Liver (tissue), 9 donors: ENCODE results near the gene FOXO1. TPM values are rescaled to one million over a fixed set of nuclear protein-coding genes. Genes with fewer than 3 reads are reported as not detected.

Experiments used
- DNase-seq: peaks from one replicate; pipeline ENCODE4 v3.0.0-alpha.2; 2017; ENCODE audit warnings: low spot score
- H3K27ac ChIP-seq, 2 donors: one replicate each; pipeline ENCODE4 v1.7.0; 2013; ENCODE audit warnings: inconsistent platforms in 2 of 2, low read length in 2 of 2, control low read depth in 1 of 2, low read depth in 1 of 2, mild to moderate bottlenecking in 1 of 2
- H3K27me3 ChIP-seq, 4 donors: one replicate each; pipeline versions ENCODE4 v1.6.1 to v1.7.0; 2013; ENCODE audit warnings: low read length in 3 of 4, inconsistent platforms in 1 of 4, mild to moderate bottlenecking in 1 of 4, moderate library complexity in 1 of 4; ENCODE audit not compliant: control insufficient read depth in 4 of 4, insufficient read depth in 4 of 4
- H3K36me3 ChIP-seq, 4 donors: one replicate each; pipeline versions ENCODE4 v1.6.1 to v1.7.0; 2013; ENCODE audit warnings: low read length in 3 of 4, mild to moderate bottlenecking in 3 of 4, low read depth in 1 of 4, moderate library complexity in 1 of 4; ENCODE audit not compliant: control insufficient read depth in 4 of 4, insufficient read depth in 3 of 4
- H3K4me1 ChIP-seq, 4 donors: one replicate each; pipeline versions ENCODE4 v1.6.1 to v1.7.0; 2013; ENCODE audit warnings: low read length in 3 of 4, mild to moderate bottlenecking in 3 of 4, moderate library complexity in 1 of 4; ENCODE audit not compliant: control insufficient read depth in 4 of 4, insufficient read depth in 4 of 4
- H3K4me3 ChIP-seq, 3 donors: one replicate each; pipeline versions ENCODE4 v1.6.1 to v1.7.0; 2013; ENCODE audit warnings: low read length in 3 of 3, control low read depth in 1 of 3, low read depth in 1 of 3, mild to moderate bottlenecking in 1 of 3
- H3K9ac ChIP-seq, 2 donors: one replicate each; pipeline ENCODE4 v1.7.0; 2013; ENCODE audit warnings: low read length in 2 of 2, mild to moderate bottlenecking in 2 of 2, moderate library complexity in 2 of 2, control low read depth in 1 of 2, low read depth in 1 of 2
- H3K9me3 ChIP-seq, 4 donors: one replicate each; pipeline versions ENCODE4 v1.6.1 to v1.7.0; 2013; ENCODE audit warnings: low read length in 3 of 4; ENCODE audit not compliant: control insufficient read depth in 4 of 4
- EGR1 ChIP-seq, 2 donors: IDR thresholded peaks; 2 replicates each; pipeline ENCODE4 v1.6.1; 2016 to 2018; ENCODE audit warnings: antibody characterized with exemption in 2 of 2, low read depth in 2 of 2
- FOXA1 ChIP-seq: IDR thresholded peaks from 2 replicates; pipeline ENCODE4 v1.6.1; 2016; ENCODE audit warnings: antibody characterized with exemption
- FOXA2 ChIP-seq: IDR thresholded peaks from 2 replicates; pipeline ENCODE4 v1.6.1; 2016; ENCODE audit warnings: antibody characterized with exemption
- GABPA ChIP-seq, 2 donors: IDR thresholded peaks in 1 of 2; conservative IDR thresholded peaks in 1 of 2; 2 replicates each; pipeline ENCODE4 v1.6.1; 2016; ENCODE audit warnings: antibody characterized with exemption in 2 of 2, mild to moderate bottlenecking in 1 of 2, moderate library complexity in 1 of 2
- HNF4A ChIP-seq, 2 donors: conservative IDR thresholded peaks; 2 replicates each; pipeline ENCODE4 v1.6.1; 2016; ENCODE audit warnings: antibody characterized with exemption in 2 of 2, mild to moderate bottlenecking in 2 of 2
- HNF4G ChIP-seq: IDR thresholded peaks from 2 replicates; pipeline ENCODE4 v1.6.1; 2016; ENCODE audit warnings: antibody characterized with exemption
- JUND ChIP-seq, 2 donors: IDR thresholded peaks; 2 replicates each; pipeline ENCODE4 v1.6.1; 2016; ENCODE audit warnings: antibody characterized with exemption in 2 of 2
- NR2F2 ChIP-seq: IDR thresholded peaks from 2 replicates; pipeline ENCODE4 v1.6.1; 2016; ENCODE audit warnings: antibody characterized with exemption
- RAD21 ChIP-seq, 2 donors: IDR thresholded peaks; 2 replicates each; pipeline ENCODE4 v1.6.1; 2016; ENCODE audit warnings: antibody characterized with exemption in 2 of 2, mild to moderate bottlenecking in 2 of 2
- RXRA ChIP-seq, 2 donors: IDR thresholded peaks; 2 replicates each; pipeline ENCODE4 v1.6.1; 2017 to 2018; ENCODE audit warnings: antibody characterized with exemption in 2 of 2, mild to moderate bottlenecking in 1 of 2
- SP1 ChIP-seq: IDR thresholded peaks from 2 replicates; pipeline ENCODE4 v1.6.1; 2018; ENCODE audit warnings: antibody characterized with exemption, mild to moderate bottlenecking
- TAF1 ChIP-seq: conservative IDR thresholded peaks from 2 replicates; pipeline ENCODE4 v1.6.1; 2016; ENCODE audit warnings: antibody characterized with exemption, mild to moderate bottlenecking
- YY1 ChIP-seq: IDR thresholded peaks from 2 replicates; pipeline ENCODE4 v1.6.1; 2016; ENCODE audit warnings: antibody characterized with exemption, mild to moderate bottlenecking
- WGBS: extraction: QIAGEN DNeasy Blood & Tissue Kit; methylation state at CpG from one replicate; pipeline ENCODE4 v1.1.7; 2013; 5-methylcytosine and 5-hydroxymethylcytosine counted together
- polyA plus RNA-seq, 2 donors: library from polyadenylated mRNA; stranded (reverse) in 1 of 2; unstranded in 1 of 2; fragments of 200-250 nt in 1 of 2; fragments of >200 nt in 1 of 2; fragmentation: Nextera tagmentation in 1 of 2; extraction: Ambion mirVana in 1 of 2; gene quantifications; one replicate each; pipeline versions ENCODE4 v1.2.1 to v1.2.3, GENCODE V29; 2013 to 2015
- total RNA-seq, 2 donors: library from RNA; depleted of rRNA; stranded (reverse); fragments of >200 nt; gene quantifications; one replicate each; pipeline ENCODE4 v1.2.3, GENCODE V29; 2014
- TF ChIP-seq, protein P1 (sequence below): fragments of 150-350 bp; IDR thresholded peaks from 2 replicates; pipeline ENCODE4 v1.5.1; 2017; ENCODE audit warnings: improper control_type of control experiment, low read depth, low read length; ENCODE audit not compliant: missing input control
- TF ChIP-seq, protein P2 (sequence below): IDR thresholded peaks from 2 replicates; pipeline ENCODE4 v1.6.1; 2016; ENCODE audit warnings: antibody characterized with exemption
- TF ChIP-seq, protein P3 (sequence below): IDR thresholded peaks from 2 replicates; pipeline ENCODE4 v1.6.1; 2016; ENCODE audit warnings: antibody characterized with exemption, mild to moderate bottlenecking
- donor health status: healthy.
- donor health status: healthy.
- donor health status: healthy.
- donor health status: healthy.
- donor health status: healthy.

The FOXO1 gene
- total and polyA plus RNA-seq, 4 donors, result 5.4 to 23.6 (median 8.6) TPM

DNA sequence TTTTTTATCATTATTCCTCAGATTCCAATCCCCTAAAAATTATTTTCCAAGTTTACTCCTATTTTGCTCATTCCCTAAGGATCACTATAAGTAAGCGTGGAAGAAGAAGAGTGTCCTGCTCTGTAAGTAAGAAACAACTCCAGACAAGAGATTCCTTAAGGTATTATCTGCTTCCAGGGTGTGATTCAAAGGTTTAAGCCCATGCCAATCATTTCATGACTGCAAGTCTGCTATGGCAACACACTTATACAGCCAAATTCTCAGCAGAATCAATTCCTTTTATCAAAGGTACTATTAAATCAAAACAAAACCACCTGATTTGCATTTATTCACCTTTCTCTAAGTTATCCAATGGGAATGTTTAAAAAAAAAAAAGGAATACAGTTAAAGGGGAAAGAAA is 43.7 kb downstream of the FOXO1 start:
- Histone ChIP-seq H3K4me1 (peaks cover 17 to 56% (median 27%) of the 10 kb centered on the region in 4 donors), H3K9ac (no peak overlapping the region), H3K4me3 (no peak overlapping the region), H3K27me3 (no peaks in the 10 kb centered on the region), H3K36me3 (no peaks in the 10 kb centered on the region), H3K9me3 (no peaks in the 10 kb centered on the region), H3K27ac (no peak overlapping the region)
- TF ChIP-seq HNF4G, result no peak
- TF ChIP-seq TAF1, result no peak
- no peak for TF ChIP-seq YY1
- TF ChIP-seq GABPA (IDR thresholded peaks at IDR 0.05 in 1 of 2, conservative IDR thresholded peaks at IDR 0.05 in 1 of 2), result no peak
- no peak for TF ChIP-seq HNF4A (conservative IDR thresholded peaks at IDR 0.05)
- TF ChIP-seq JUND (IDR thresholded peaks at IDR 0.05), result no peak
- no peak for TF ChIP-seq SP1
- no peak for TF ChIP-seq RXRA (IDR thresholded peaks at IDR 0.05)
- TF ChIP-seq, protein P1, sequence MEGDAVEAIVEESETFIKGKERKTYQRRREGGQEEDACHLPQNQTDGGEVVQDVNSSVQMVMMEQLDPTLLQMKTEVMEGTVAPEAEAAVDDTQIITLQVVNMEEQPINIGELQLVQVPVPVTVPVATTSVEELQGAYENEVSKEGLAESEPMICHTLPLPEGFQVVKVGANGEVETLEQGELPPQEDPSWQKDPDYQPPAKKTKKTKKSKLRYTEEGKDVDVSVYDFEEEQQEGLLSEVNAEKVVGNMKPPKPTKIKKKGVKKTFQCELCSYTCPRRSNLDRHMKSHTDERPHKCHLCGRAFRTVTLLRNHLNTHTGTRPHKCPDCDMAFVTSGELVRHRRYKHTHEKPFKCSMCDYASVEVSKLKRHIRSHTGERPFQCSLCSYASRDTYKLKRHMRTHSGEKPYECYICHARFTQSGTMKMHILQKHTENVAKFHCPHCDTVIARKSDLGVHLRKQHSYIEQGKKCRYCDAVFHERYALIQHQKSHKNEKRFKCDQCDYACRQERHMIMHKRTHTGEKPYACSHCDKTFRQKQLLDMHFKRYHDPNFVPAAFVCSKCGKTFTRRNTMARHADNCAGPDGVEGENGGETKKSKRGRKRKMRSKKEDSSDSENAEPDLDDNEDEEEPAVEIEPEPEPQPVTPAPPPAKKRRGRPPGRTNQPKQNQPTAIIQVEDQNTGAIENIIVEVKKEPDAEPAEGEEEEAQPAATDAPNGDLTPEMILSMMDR, result no peak
- TF ChIP-seq FOXA1, result no peak
- no peak for TF ChIP-seq NR2F2
- TF ChIP-seq, protein P2, sequence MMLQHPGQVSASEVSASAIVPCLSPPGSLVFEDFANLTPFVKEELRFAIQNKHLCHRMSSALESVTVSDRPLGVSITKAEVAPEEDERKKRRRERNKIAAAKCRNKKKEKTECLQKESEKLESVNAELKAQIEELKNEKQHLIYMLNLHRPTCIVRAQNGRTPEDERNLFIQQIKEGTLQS, result no peak
- TF ChIP-seq EGR1 (IDR thresholded peaks at IDR 0.05; ENCODE audit: low read depth in 2 of 2), result no peak
- no peak for TF ChIP-seq RAD21 (IDR thresholded peaks at IDR 0.05)
- WGBS, result 100% methylated on average over 1 of the region's 1 CpG
- DNase-seq, result no peak

DNA sequence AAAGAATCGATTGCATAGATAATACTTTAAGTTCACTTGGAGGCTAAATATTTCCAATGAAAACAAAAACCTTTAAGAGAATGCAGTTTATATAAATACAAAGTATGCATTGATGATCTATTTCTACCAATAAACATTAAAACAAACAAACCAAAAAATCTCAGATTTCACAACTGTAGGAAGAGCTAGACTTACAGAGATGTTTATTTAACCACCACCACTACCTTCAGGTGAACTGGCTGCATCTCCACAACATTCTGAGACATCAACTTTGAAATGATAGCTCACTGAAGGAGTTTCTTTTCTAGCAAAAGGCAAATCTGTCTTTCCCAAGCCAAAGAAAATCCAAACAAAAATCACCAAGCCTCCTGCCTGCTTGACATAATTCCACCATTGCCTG is 44.2 kb downstream of the FOXO1 start:
- Histone ChIP-seq H3K9ac (no peak overlapping the region), H3K4me1 (peaks cover 15 to 58% (median 26%) of the 10 kb centered on the region in 4 donors), H3K4me3 (no peak overlapping the region), H3K36me3 (no peaks in the 10 kb centered on the region), H3K27me3 (no peaks in the 10 kb centered on the region), H3K9me3 (no peaks in the 10 kb centered on the region), H3K27ac (no peak overlapping the region)
- DNase-seq, result no peak
- 85% methylated on average over 1 of the region's 1 CpG for WGBS
- TF ChIP-seq SP1 (no peak), RAD21 (IDR thresholded peaks at IDR 0.05) (no peak), GABPA (IDR thresholded peaks at IDR 0.05 in 1 of 2, conservative IDR thresholded peaks at IDR 0.05 in 1 of 2) (no peak), FOXA2 (no peak), HNF4A (conservative IDR thresholded peaks at IDR 0.05) (no peak), TAF1 (no peak), HNF4G (no peak), RXRA (IDR thresholded peaks at IDR 0.05) (no peak), NR2F2 (no peak)
- TF ChIP-seq, protein P3, sequence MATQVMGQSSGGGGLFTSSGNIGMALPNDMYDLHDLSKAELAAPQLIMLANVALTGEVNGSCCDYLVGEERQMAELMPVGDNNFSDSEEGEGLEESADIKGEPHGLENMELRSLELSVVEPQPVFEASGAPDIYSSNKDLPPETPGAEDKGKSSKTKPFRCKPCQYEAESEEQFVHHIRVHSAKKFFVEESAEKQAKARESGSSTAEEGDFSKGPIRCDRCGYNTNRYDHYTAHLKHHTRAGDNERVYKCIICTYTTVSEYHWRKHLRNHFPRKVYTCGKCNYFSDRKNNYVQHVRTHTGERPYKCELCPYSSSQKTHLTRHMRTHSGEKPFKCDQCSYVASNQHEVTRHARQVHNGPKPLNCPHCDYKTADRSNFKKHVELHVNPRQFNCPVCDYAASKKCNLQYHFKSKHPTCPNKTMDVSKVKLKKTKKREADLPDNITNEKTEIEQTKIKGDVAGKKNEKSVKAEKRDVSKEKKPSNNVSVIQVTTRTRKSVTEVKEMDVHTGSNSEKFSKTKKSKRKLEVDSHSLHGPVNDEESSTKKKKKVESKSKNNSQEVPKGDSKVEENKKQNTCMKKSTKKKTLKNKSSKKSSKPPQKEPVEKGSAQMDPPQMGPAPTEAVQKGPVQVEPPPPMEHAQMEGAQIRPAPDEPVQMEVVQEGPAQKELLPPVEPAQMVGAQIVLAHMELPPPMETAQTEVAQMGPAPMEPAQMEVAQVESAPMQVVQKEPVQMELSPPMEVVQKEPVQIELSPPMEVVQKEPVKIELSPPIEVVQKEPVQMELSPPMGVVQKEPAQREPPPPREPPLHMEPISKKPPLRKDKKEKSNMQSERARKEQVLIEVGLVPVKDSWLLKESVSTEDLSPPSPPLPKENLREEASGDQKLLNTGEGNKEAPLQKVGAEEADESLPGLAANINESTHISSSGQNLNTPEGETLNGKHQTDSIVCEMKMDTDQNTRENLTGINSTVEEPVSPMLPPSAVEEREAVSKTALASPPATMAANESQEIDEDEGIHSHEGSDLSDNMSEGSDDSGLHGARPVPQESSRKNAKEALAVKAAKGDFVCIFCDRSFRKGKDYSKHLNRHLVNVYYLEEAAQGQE, result no peak
- TF ChIP-seq, protein P1, result no peak
- TF ChIP-seq, protein P2, result no peak
